ENCODE data around the gene FLAD1.

The FLAD1 gene

DNA sequence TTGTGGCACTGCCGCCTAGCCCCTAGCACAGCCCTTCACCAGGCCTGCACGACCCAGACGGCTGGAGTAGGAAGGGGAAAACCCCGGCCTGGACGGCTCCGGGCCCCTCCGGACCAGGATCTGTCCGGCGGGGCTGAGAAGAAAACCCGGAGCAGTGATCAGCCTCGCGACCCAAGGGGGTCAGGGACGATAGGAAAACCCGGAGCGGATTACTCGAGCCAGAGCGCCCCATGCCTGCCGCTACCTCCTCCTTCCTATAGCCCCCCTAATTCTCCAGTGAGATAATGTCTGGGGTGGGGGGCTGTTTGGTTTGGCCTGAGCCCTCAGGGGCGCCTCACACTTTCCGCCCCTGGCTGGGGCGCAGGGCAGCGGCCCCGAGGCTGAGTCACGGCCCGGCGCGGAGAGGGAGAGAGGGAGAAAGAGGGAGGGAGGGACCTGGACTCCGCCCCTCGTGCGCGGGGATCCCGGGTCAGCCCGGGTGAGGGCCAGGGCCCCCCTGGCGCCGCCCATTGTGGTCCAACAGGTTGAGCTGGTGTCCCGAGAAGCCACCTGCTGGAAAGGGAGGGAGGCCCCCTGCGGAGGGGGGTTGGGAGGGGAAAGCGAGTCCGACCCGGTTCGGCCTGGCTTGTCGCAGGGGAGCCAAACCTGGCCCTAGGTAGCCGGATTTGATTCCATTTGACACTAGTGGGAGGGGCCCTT lies 17.7 kb downstream of the FLAD1 start (continued):
- TF ChIP-seq, protein P1, sequence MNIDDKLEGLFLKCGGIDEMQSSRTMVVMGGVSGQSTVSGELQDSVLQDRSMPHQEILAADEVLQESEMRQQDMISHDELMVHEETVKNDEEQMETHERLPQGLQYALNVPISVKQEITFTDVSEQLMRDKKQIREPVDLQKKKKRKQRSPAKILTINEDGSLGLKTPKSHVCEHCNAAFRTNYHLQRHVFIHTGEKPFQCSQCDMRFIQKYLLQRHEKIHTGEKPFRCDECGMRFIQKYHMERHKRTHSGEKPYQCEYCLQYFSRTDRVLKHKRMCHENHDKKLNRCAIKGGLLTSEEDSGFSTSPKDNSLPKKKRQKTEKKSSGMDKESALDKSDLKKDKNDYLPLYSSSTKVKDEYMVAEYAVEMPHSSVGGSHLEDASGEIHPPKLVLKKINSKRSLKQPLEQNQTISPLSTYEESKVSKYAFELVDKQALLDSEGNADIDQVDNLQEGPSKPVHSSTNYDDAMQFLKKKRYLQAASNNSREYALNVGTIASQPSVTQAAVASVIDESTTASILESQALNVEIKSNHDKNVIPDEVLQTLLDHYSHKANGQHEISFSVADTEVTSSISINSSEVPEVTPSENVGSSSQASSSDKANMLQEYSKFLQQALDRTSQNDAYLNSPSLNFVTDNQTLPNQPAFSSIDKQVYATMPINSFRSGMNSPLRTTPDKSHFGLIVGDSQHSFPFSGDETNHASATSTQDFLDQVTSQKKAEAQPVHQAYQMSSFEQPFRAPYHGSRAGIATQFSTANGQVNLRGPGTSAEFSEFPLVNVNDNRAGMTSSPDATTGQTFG (tag by site-specific recombination; IDR thresholded peaks at IDR 0.05; ENCODE audit: borderline replicate concordance), result no peak
- no peak; the same call in 1 of the 2 replicates for TF ChIP-seq MYNN (tag by site-specific recombination; IDR thresholded peaks at IDR 0.05; ENCODE audit: borderline replicate concordance)
- TF ChIP-seq YY1 (tag by site-specific recombination; IDR thresholded peaks at IDR 0.05), result peak; percentile 73; the same call in 1 of the 2 replicates
- no peak for TF ChIP-seq GLI2 (tag by site-specific recombination; IDR thresholded peaks at IDR 0.05; ENCODE audit: borderline replicate concordance, low read depth)
- TF ChIP-seq ZNF140 (tag by site-specific recombination; IDR thresholded peaks at IDR 0.05), result no peak
- TF ChIP-seq PRDM6 (tag by site-specific recombination; IDR thresholded peaks at IDR 0.05), result peak; percentile 29; the same call in 1 of the 2 replicates
- peak; percentile 97 for TF ChIP-seq ZNF391 (tag by site-specific recombination; IDR thresholded peaks at IDR 0.05; ENCODE audit: borderline replicate concordance, low read depth)
- no peak for TF ChIP-seq ZNF585B (tag by site-specific recombination; IDR thresholded peaks at IDR 0.05)
- no peak for TF ChIP-seq ZNF26 (tag by site-specific recombination; IDR thresholded peaks at IDR 0.05)
- TF ChIP-seq ZNF529 (tag by site-specific recombination; IDR thresholded peaks at IDR 0.05; ENCODE audit: insufficient replicate concordance), result no peak
- no peak for TF ChIP-seq ZNF707 (tag by site-specific recombination; IDR thresholded peaks at IDR 0.05)
- TF ChIP-seq ZNF521 (tag by site-specific recombination; IDR thresholded peaks at IDR 0.05), result no peak
- TF ChIP-seq ZNF843 (tag by site-specific recombination; IDR thresholded peaks at IDR 0.05), result no peak; the same call in none of the 2 replicates
- no peak for TF ChIP-seq ZNF214 (tag by site-specific recombination; IDR thresholded peaks at IDR 0.05; ENCODE audit: borderline replicate concordance)
- TF ChIP-seq ZNF211 (tag by site-specific recombination; IDR thresholded peaks at IDR 0.05; ENCODE audit: low read depth), result no peak
- TF ChIP-seq ZBTB21 (tag by site-specific recombination; IDR thresholded peaks at IDR 0.05), result peak; percentile 82
- TF ChIP-seq, protein P2, sequence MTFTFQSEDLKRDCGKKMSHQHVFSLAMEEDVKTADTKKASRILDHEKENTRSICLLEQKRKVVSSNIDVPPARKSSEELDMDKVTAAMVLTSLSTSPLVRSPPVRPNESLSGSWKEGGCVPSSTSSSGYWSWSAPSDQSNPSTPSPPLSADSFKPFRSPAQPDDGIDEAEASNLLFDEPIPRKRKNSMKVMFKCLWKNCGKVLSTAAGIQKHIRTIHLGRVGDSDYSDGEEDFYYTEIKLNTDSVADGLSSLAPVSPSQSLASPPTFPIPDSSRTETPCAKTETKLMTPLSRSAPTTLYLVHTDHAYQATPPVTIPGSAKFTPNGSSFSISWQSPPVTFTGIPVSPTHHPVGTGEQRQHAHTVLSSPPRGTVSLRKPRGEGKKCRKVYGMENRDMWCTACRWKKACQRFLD (tag by site-specific recombination; IDR thresholded peaks at IDR 0.05), result no peak
- TF ChIP-seq ZNF112 (tag by site-specific recombination; IDR thresholded peaks at IDR 0.05), result no peak
- TF ChIP-seq, protein P3, sequence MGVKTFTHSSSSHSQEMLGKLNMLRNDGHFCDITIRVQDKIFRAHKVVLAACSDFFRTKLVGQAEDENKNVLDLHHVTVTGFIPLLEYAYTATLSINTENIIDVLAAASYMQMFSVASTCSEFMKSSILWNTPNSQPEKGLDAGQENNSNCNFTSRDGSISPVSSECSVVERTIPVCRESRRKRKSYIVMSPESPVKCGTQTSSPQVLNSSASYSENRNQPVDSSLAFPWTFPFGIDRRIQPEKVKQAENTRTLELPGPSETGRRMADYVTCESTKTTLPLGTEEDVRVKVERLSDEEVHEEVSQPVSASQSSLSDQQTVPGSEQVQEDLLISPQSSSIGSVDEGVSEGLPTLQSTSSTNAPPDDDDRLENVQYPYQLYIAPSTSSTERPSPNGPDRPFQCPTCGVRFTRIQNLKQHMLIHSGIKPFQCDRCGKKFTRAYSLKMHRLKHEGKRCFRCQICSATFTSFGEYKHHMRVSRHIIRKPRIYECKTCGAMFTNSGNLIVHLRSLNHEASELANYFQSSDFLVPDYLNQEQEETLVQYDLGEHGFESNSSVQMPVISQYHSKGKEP (tag by site-specific recombination; IDR thresholded peaks at IDR 0.05), result peak; percentile 79; the same call in 1 of the 2 replicates
- TF ChIP-seq SCRT2 (tag by site-specific recombination; IDR thresholded peaks at IDR 0.05), result peak; percentile 100
- peak; percentile 99 for TF ChIP-seq ZNF501 (tag by site-specific recombination; IDR thresholded peaks at IDR 0.05)
- TF ChIP-seq MZF1 (tag by site-specific recombination; IDR thresholded peaks at IDR 0.05; ENCODE audit: borderline replicate concordance), result peak; percentile 47; the same call in 1 of the 2 replicates
- peak; percentile 93 for TF ChIP-seq KLF10 (tag by site-specific recombination; IDR thresholded peaks at IDR 0.05)
- no peak for TF ChIP-seq ZNF354C (tag by site-specific recombination; IDR thresholded peaks at IDR 0.05; ENCODE audit: borderline replicate concordance, low read depth)
- peak; percentile 98 for TF ChIP-seq KLF16 (tag by site-specific recombination; IDR thresholded peaks at IDR 0.05)
- peak; percentile 100 for TF ChIP-seq ZXDB (tag by site-specific recombination; IDR thresholded peaks at IDR 0.05)
- TF ChIP-seq ZNF19 (tag by site-specific recombination; IDR thresholded peaks at IDR 0.05; ENCODE audit: low read depth), result no peak
- peak; percentile 61; the same call in 1 of the 2 replicates for TF ChIP-seq TRIM28 (IDR thresholded peaks at IDR 0.05; ENCODE audit: borderline replicate concordance, low read length)
- TF ChIP-seq ZNF311 (tag by site-specific recombination; IDR thresholded peaks at IDR 0.05; ENCODE audit: borderline replicate concordance), result no peak
- TF ChIP-seq ZNF24 (tag by site-specific recombination; IDR thresholded peaks at IDR 0.05), result peak; percentile 97
- TF ChIP-seq ZNF48 (tag by site-specific recombination; IDR thresholded peaks at IDR 0.05), result no peak
- no peak for TF ChIP-seq ZNF132 (tag by site-specific recombination; IDR thresholded peaks at IDR 0.05; ENCODE audit: borderline replicate concordance)
- TF ChIP-seq ZNF530 (tag by site-specific recombination; IDR thresholded peaks at IDR 0.05; ENCODE audit: low read depth), result no peak

Measured in HEK293 (cell line).